GM12878 (cell line): ENCODE results near the gene SIAH2.

ENCODE experiments used
- BMI1 ChIP-seq: fragments of 450-650 bp; IDR thresholded peaks from 2 replicates; pipeline ENCODE4 v1.6.1; 2016; ENCODE audit warnings: mild to moderate bottlenecking, moderate library complexity, borderline replicate concordance
- CREB1 ChIP-seq: IDR thresholded peaks from 2 replicates; pipeline ENCODE4 v1.6.1; 2012; ENCODE audit warnings: low read depth, mild to moderate bottlenecking, inconsistent platforms
- ETV6 ChIP-seq, 2 experiments: fragments of 450-650 bp in 1 of 2; IDR thresholded peaks in 1 of 2; conservative IDR thresholded peaks in 1 of 2; 2 replicates each; pipeline ENCODE4 v1.6.1; 2014; ENCODE audit warnings: antibody characterized with exemption in 1 of 2, borderline replicate concordance in 1 of 2, low read depth in 1 of 2, mild to moderate bottlenecking in 1 of 2, moderate library complexity in 1 of 2
- EZH2 ChIP-seq: IDR thresholded peaks from 2 replicates; pipeline ENCODE4 v1.6.1; 2012; ENCODE audit warnings: low read depth, mild to moderate bottlenecking, control low read depth, inconsistent platforms, low read length, borderline replicate concordance; ENCODE audit not compliant: control insufficient read depth
- HDGF ChIP-seq: fragments of 450-650 bp; IDR thresholded peaks from 2 replicates; pipeline ENCODE4 v1.6.1; 2016; ENCODE audit warnings: antibody characterized with exemption
- KDM1A ChIP-seq: fragments of 200-600 bp; sonication (generic); IDR thresholded peaks from 2 replicates; pipeline ENCODE4 v1.6.1; 2016; ENCODE audit warnings: borderline replicate concordance
- MYC ChIP-seq: IDR thresholded peaks from 2 replicates; pipeline ENCODE4 v1.6.1; 2011; ENCODE audit warnings: mild to moderate bottlenecking, low read length, moderate library complexity, inconsistent platforms; ENCODE audit not compliant: insufficient read depth, insufficient replicate concordance, insufficient read length, severe bottlenecking
- NFYA ChIP-seq: IDR thresholded peaks from 2 replicates; pipeline ENCODE4 v1.6.1; 2011; ENCODE audit warnings: low read depth, mild to moderate bottlenecking, low read length, improper control_type of control experiment, borderline replicate concordance
- NRF1 ChIP-seq: conservative IDR thresholded peaks from 2 replicates; pipeline ENCODE4 v1.6.1; 2011; ENCODE audit warnings: mild to moderate bottlenecking, low read depth, low read length, improper control_type of control experiment
- SMC3 ChIP-seq: IDR thresholded peaks from 2 replicates; pipeline ENCODE4 v1.6.1; 2011; ENCODE audit warnings: low read length, improper control_type of control experiment, borderline replicate concordance
- TBL1XR1 ChIP-seq: IDR thresholded peaks from 2 replicates; pipeline ENCODE4 v1.6.1; 2012; ENCODE audit warnings: low read depth, low read length, improper control_type of control experiment
- TF ChIP-seq, protein P1 (sequence below), 3 experiments: IDR thresholded peaks in 2 of 3; conservative IDR thresholded peaks in 1 of 3; 2 replicates each; pipeline ENCODE4 v1.5.1; 2011; ENCODE audit warnings: low read depth in 3 of 3, low read length in 3 of 3, mild to moderate bottlenecking in 3 of 3, control low read depth in 2 of 3, moderate library complexity in 2 of 3, inconsistent platforms in 1 of 3, mixed read lengths in 1 of 3; ENCODE audit not compliant: control insufficient read depth in 2 of 3, insufficient read depth in 1 of 3; ENCODE audit errors: extremely low read depth in 1 of 3
- TF ChIP-seq, protein P2 (sequence below): IDR thresholded peaks from 2 replicates; pipeline ENCODE4 v1.6.1; 2011; ENCODE audit warnings: borderline replicate concordance, low read depth, mild to moderate bottlenecking, moderate library complexity, mixed read lengths, low read length; ENCODE audit not compliant: insufficient read depth; ENCODE audit errors: extremely low read length
- TF ChIP-seq, protein P3 (sequence below): IDR thresholded peaks from 2 replicates; pipeline ENCODE4 v1.6.1; 2012; ENCODE audit warnings: low read depth, low read length, improper control_type of control experiment

DNA sequence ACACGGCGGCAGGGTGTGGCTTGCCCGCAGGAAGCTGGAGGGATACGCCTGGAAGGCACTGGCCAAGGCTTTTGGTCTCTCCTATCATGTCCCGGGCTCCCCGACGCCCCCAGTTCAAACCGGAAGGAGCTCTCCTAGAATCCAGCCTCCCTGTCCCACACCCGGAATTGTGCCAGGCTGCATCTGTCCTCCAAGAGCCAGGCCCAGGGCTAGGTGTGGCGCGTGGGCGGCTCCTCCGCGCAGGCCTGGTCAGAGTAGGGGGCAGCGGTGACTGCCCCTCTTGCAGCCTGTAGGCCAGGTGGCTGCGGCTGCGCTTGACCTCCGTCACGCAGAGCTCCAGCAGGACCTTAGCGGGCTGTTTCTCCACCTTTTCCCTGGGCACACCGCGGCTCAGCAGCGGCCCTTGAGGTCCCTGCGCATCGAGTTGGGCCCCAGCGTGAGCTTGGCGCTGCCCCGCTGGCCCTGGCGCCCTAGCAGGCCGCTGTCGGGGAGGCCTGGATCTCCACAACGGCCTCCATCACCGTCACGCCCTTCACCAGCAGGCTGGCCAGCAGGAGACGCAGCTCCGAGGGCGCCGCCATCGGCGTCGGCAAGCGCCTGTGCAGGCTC, 15.9 kb upstream of the SIAH2 start:
- TF ChIP-seq NFYA (no peak), SMC3 (no peak), MYC (no peak), EZH2 (no peak), KDM1A (no peak), CREB1 (no peak), NRF1 (no peak), BMI1 (no peak), ETV6 (conservative IDR thresholded peaks at IDR 0.05 in 1 of 2, IDR thresholded peaks at IDR 0.05 in 1 of 2; ENCODE audit: borderline replicate concordance in 1 of 2, low read depth in 1 of 2) (no peak), HDGF (no peak), TBL1XR1 (no peak)
- TF ChIP-seq, protein P1, sequence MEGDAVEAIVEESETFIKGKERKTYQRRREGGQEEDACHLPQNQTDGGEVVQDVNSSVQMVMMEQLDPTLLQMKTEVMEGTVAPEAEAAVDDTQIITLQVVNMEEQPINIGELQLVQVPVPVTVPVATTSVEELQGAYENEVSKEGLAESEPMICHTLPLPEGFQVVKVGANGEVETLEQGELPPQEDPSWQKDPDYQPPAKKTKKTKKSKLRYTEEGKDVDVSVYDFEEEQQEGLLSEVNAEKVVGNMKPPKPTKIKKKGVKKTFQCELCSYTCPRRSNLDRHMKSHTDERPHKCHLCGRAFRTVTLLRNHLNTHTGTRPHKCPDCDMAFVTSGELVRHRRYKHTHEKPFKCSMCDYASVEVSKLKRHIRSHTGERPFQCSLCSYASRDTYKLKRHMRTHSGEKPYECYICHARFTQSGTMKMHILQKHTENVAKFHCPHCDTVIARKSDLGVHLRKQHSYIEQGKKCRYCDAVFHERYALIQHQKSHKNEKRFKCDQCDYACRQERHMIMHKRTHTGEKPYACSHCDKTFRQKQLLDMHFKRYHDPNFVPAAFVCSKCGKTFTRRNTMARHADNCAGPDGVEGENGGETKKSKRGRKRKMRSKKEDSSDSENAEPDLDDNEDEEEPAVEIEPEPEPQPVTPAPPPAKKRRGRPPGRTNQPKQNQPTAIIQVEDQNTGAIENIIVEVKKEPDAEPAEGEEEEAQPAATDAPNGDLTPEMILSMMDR (IDR thresholded peaks at IDR 0.05 in 2 of 3, conservative IDR thresholded peaks at IDR 0.05 in 1 of 3; ENCODE audit: control insufficient read depth in 2 of 3, extremely low read depth in 1 of 3, insufficient read depth in 1 of 3, low read depth in 3 of 3, low read length in 3 of 3), result no peak
- TF ChIP-seq, protein P2, sequence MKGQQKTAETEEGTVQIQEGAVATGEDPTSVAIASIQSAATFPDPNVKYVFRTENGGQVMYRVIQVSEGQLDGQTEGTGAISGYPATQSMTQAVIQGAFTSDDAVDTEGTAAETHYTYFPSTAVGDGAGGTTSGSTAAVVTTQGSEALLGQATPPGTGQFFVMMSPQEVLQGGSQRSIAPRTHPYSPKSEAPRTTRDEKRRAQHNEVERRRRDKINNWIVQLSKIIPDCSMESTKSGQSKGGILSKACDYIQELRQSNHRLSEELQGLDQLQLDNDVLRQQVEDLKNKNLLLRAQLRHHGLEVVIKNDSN, result no peak
- TF ChIP-seq, protein P3, sequence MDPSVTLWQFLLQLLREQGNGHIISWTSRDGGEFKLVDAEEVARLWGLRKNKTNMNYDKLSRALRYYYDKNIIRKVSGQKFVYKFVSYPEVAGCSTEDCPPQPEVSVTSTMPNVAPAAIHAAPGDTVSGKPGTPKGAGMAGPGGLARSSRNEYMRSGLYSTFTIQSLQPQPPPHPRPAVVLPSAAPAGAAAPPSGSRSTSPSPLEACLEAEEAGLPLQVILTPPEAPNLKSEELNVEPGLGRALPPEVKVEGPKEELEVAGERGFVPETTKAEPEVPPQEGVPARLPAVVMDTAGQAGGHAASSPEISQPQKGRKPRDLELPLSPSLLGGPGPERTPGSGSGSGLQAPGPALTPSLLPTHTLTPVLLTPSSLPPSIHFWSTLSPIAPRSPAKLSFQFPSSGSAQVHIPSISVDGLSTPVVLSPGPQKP, result no peak
